ENCODE measurements around the gene F8A3. TPM values are rescaled to one million over a fixed set of nuclear protein-coding genes. Genes with fewer than 3 reads are reported as not detected.
"Not testable (repeated sequence)": the region's sequence is repeated elsewhere in the genome, so short reads cannot be mapped to it uniquely, and the experiment has no call there.

F8A3 gene
- 1 to 10 TPM in 1 of 8 experiments, not detected in 7; 1.4 TPM for total RNA-seq

GRCh38 chrX:155458471-155458870 lies at the start of gene F8A3:
Gene F8A3, minus strand, starts transcription at chrX:155458620. Its CDS starts 20 bp downstream, at chrX:155458600.
- WGBS, 10 experiments, result no CpG with 5 or more reads among the region's 51 CpGs
- H3K27ac ChIP-seq; in situ Hi-C loops (cut with MboI; ENCODE audit: low pct_unique_long_range_greater_than_20kb in 2 of 9, low sequenced_read_pairs in 9 of 9, unreplicated experiment in 9 of 9); H3K4me3 ChIP-seq; H3K4me1 ChIP-seq (replicated peaks in 1 of 2): not testable (repeated sequence)
- peak; percentile 43 to 79 (median 67) for ATAC-seq (replicated peaks in 6 of 8)

GRCh38 chrX:155505296-155505695 lies 46.9 kb upstream of the F8A3 start:
- H3K4me1 ChIP-seq (replicated peaks in 1 of 2), result no peaks in the 10 kb centered on the region
- no peak overlapping the region for H3K27ac ChIP-seq
- no peak overlapping the region for H3K4me3 ChIP-seq
- in situ Hi-C loops (cut with MboI; ENCODE audit: low pct_unique_long_range_greater_than_20kb in 2 of 9, low sequenced_read_pairs in 9 of 9, unreplicated experiment in 9 of 9), result no loop called here
- no peak for ATAC-seq (replicated peaks in 6 of 8)

- H3K4me1 ChIP-seq (replicated peaks in 1 of 2); ATAC-seq (replicated peaks in 6 of 8); H3K4me3 ChIP-seq; in situ Hi-C loops (cut with MboI; ENCODE audit: low pct_unique_long_range_greater_than_20kb in 2 of 9, low sequenced_read_pairs in 9 of 9, unreplicated experiment in 9 of 9); H3K27ac ChIP-seq: not testable (repeated sequence)
- no CpG with 5 or more reads among the region's 2 CpGs for WGBS, 10 experiments
Observed at GRCh38 chrX:155495134-155495533, 36.7 kb upstream of the F8A3 start.

GRCh38 chrX:155491421-155491820 lies 33.0 kb upstream of the F8A3 start:
- H3K27ac ChIP-seq; H3K4me3 ChIP-seq; in situ Hi-C loops (cut with MboI; ENCODE audit: low pct_unique_long_range_greater_than_20kb in 2 of 9, low sequenced_read_pairs in 9 of 9, unreplicated experiment in 9 of 9); H3K4me1 ChIP-seq (replicated peaks in 1 of 2); ATAC-seq (replicated peaks in 6 of 8): not testable (repeated sequence)
- WGBS, 10 experiments, result no CpG with 5 or more reads among the region's 3 CpGs

GRCh38 chrX:155477136-155477535 lies 18.7 kb upstream of the F8A3 start:
- H3K4me3 ChIP-seq; H3K27ac ChIP-seq; in situ Hi-C loops (cut with MboI; ENCODE audit: low pct_unique_long_range_greater_than_20kb in 2 of 9, low sequenced_read_pairs in 9 of 9, unreplicated experiment in 9 of 9); ATAC-seq (replicated peaks in 6 of 8); H3K4me1 ChIP-seq (replicated peaks in 1 of 2): not testable (repeated sequence)
- WGBS, 10 experiments, result no CpG with 5 or more reads among the region's 7 CpGs

- no CpG with 5 or more reads among the region's 9 CpGs for WGBS, 10 experiments
- H3K4me3 ChIP-seq; ATAC-seq (replicated peaks in 6 of 8); H3K4me1 ChIP-seq (replicated peaks in 1 of 2); in situ Hi-C loops (cut with MboI; ENCODE audit: low pct_unique_long_range_greater_than_20kb in 2 of 9, low sequenced_read_pairs in 9 of 9, unreplicated experiment in 9 of 9); H3K27ac ChIP-seq: not testable (repeated sequence)
Observed at GRCh38 chrX:155466269-155466938, 8.0 kb upstream of the F8A3 start.

GRCh38 chrX:155460501-155460900 lies 2.1 kb upstream of the F8A3 start:
- H3K27ac ChIP-seq; in situ Hi-C loops (cut with MboI; ENCODE audit: low pct_unique_long_range_greater_than_20kb in 2 of 9, low sequenced_read_pairs in 9 of 9, unreplicated experiment in 9 of 9); H3K4me3 ChIP-seq; ATAC-seq (replicated peaks in 6 of 8); H3K4me1 ChIP-seq (replicated peaks in 1 of 2): not testable (repeated sequence)
- WGBS, 10 experiments, result no CpG with 5 or more reads among the region's 8 CpGs

- no CpG with 5 or more reads among the region's 97 CpGs for WGBS, 10 experiments
- H3K4me3 ChIP-seq; H3K4me1 ChIP-seq (replicated peaks in 1 of 2); in situ Hi-C loops (cut with MboI; ENCODE audit: low pct_unique_long_range_greater_than_20kb in 2 of 9, low sequenced_read_pairs in 9 of 9, unreplicated experiment in 9 of 9); H3K27ac ChIP-seq: not testable (repeated sequence)
- ATAC-seq (replicated peaks in 6 of 8), result peak; percentile 76 to 81 (median 80)
Observed at GRCh38 chrX:155457761-155458447, 516 bp downstream of the F8A3 start.

GRCh38 chrX:155441097-155441496 lies 17.3 kb downstream of the F8A3 start:
- no peaks in the 10 kb centered on the region for H3K4me1 ChIP-seq (replicated peaks in 1 of 2)
- ATAC-seq (replicated peaks in 6 of 8), result no peak
- in situ Hi-C loops (cut with MboI; ENCODE audit: low pct_unique_long_range_greater_than_20kb in 2 of 9, low sequenced_read_pairs in 9 of 9, unreplicated experiment in 9 of 9), result no loop called here
- no peak overlapping the region for H3K4me3 ChIP-seq
- no peak overlapping the region for H3K27ac ChIP-seq

GRCh38 chrX:155435744-155436112 lies 22.7 kb downstream of the F8A3 start:
- no CpG with 5 or more reads among the region's 2 CpGs for WGBS, 10 experiments
- in situ Hi-C loops (cut with MboI; ENCODE audit: low pct_unique_long_range_greater_than_20kb in 2 of 9, low sequenced_read_pairs in 9 of 9, unreplicated experiment in 9 of 9), result no loop called here
- Histone ChIP-seq H3K4me1 (replicated peaks in 1 of 2) (no peaks in the 10 kb centered on the region), H3K4me3 (no peak overlapping the region), H3K27ac (no peak overlapping the region)
- ATAC-seq (replicated peaks in 6 of 8), result no peak

GRCh38 chrX:155434906-155435743 lies 23.3 kb downstream of the F8A3 start:
- 46% methylated on average over 8 of the region's 9 CpGs; no CpG with 5 or more reads in 9 of the 10 experiments for WGBS, 10 experiments
- no peak overlapping the region for H3K4me3 ChIP-seq
- no peaks in the 10 kb centered on the region for H3K4me1 ChIP-seq (replicated peaks in 1 of 2)
- in situ Hi-C loops (cut with MboI; ENCODE audit: low pct_unique_long_range_greater_than_20kb in 2 of 9, low sequenced_read_pairs in 9 of 9, unreplicated experiment in 9 of 9), result no loop called here
- peak in 2 of 8 experiments; percentile 81 to 91 for ATAC-seq (replicated peaks in 6 of 8)
- H3K27ac ChIP-seq, result no peak overlapping the region

GRCh38 chrX:155417769-155418168 lies 40.7 kb downstream of the F8A3 start:
- in situ Hi-C loops (cut with MboI; ENCODE audit: low pct_unique_long_range_greater_than_20kb in 2 of 9, low sequenced_read_pairs in 9 of 9, unreplicated experiment in 9 of 9), result no loop called here
- no peak for ATAC-seq (replicated peaks in 6 of 8)
- no peak overlapping the region for H3K4me3 ChIP-seq
- H3K4me1 ChIP-seq (replicated peaks in 1 of 2), result no peaks in the 10 kb centered on the region
- 0 to 17% methylated on average over 1 of the region's 1 CpG; no CpG with 5 or more reads in 8 of the 10 experiments for WGBS, 10 experiments
- H3K27ac ChIP-seq, result no peak overlapping the region

Data from motor neuron (in vitro differentiated cells).